ENCODE data around the gene PMM1.

PMM1 gene

GRCh38 chr22:41539146-41540005, 50.3 kb downstream of the PMM1 start:
- Histone ChIP-seq H3K27me3 (no peaks in the 10 kb centered on the region), H3K9me3 (no peaks in the 10 kb centered on the region), H3K4me3 (ENCODE audit: low read depth in 1 of 2, low read length in 1 of 2) (no peak overlapping the region), H3K36me3 (peaks cover 9% of the 10 kb centered on the region), H3K27ac (no peak overlapping the region), H3K4me1 (ENCODE audit: control insufficient read depth in 1 of 2, insufficient read depth in 1 of 2, low read depth in 1 of 2, low read length in 1 of 2) (peaks cover 7 to 10% of the 10 kb centered on the region in 2 experiments)
- TF ChIP-seq CTCF (IDR thresholded peaks at IDR 0.05), result no peak

- no peak for TF ChIP-seq CTCF (IDR thresholded peaks at IDR 0.05)
- Histone ChIP-seq H3K36me3 (peaks cover 9% of the 10 kb centered on the region), H3K4me1 (ENCODE audit: control insufficient read depth in 1 of 2, insufficient read depth in 1 of 2, low read depth in 1 of 2, low read length in 1 of 2) (peaks cover 2 to 3% of the 10 kb centered on the region in 2 experiments), H3K27me3 (no peaks in the 10 kb centered on the region), H3K27ac (no peak overlapping the region), H3K9me3 (no peaks in the 10 kb centered on the region), H3K4me3 (ENCODE audit: low read depth in 1 of 2, low read length in 1 of 2) (no peak overlapping the region)
Observed at GRCh38 chr22:41538583-41538982, 51.1 kb downstream of the PMM1 start.

GRCh38 chr22:41537203-41537602, 52.4 kb downstream of the PMM1 start:
- H3K36me3 ChIP-seq, result peaks cover 11% of the 10 kb centered on the region

GRCh38 chr22:41535244-41535643, 54.4 kb downstream of the PMM1 start:
- Histone ChIP-seq H3K27ac (no peak overlapping the region), H3K27me3 (no peaks in the 10 kb centered on the region), H3K9me3 (no peaks in the 10 kb centered on the region), H3K4me3 (ENCODE audit: low read depth in 1 of 2, low read length in 1 of 2) (no peak overlapping the region), H3K36me3 (peaks cover 30% of the 10 kb centered on the region), H3K4me1 (ENCODE audit: control insufficient read depth in 1 of 2, insufficient read depth in 1 of 2, low read depth in 1 of 2, low read length in 1 of 2) (no peaks in the 10 kb centered on the region)
- no peak for TF ChIP-seq CTCF (IDR thresholded peaks at IDR 0.05)

More at GRCh38 chr22:41537203-41537602, 52.4 kb downstream of the PMM1 start:
- Histone ChIP-seq H3K27ac (no peak overlapping the region), H3K27me3 (no peaks in the 10 kb centered on the region), H3K4me1 (ENCODE audit: control insufficient read depth in 1 of 2, insufficient read depth in 1 of 2, low read depth in 1 of 2, low read length in 1 of 2) (no peaks in the 10 kb centered on the region), H3K9me3 (no peaks in the 10 kb centered on the region), H3K4me3 (ENCODE audit: low read depth in 1 of 2, low read length in 1 of 2) (no peak overlapping the region)
- TF ChIP-seq CTCF (IDR thresholded peaks at IDR 0.05), result no peak

- no peak for TF ChIP-seq CTCF (IDR thresholded peaks at IDR 0.05)
- no peak overlapping the region for H3K4me3 ChIP-seq (ENCODE audit: low read depth in 1 of 2, low read length in 1 of 2)
- H3K36me3 ChIP-seq, result peaks cover 29% of the 10 kb centered on the region
- H3K27ac ChIP-seq, result no peak overlapping the region
- no peaks in the 10 kb centered on the region for H3K27me3 ChIP-seq
- H3K4me1 ChIP-seq (ENCODE audit: control insufficient read depth in 1 of 2, insufficient read depth in 1 of 2, low read depth in 1 of 2, low read length in 1 of 2), result no peaks in the 10 kb centered on the region
- no peaks in the 10 kb centered on the region for H3K9me3 ChIP-seq
Observed at GRCh38 chr22:41534219-41534618, 55.4 kb downstream of the PMM1 start.
